ENCODE data around the gene SPATS2.

GRCh38 chr12:49507139-49507538 is 139.9 kb downstream of the SPATS2 start:
- no peak for TF ChIP-seq CTCF (IDR thresholded peaks at IDR 0.05)
- no peak for TF ChIP-seq POLR2A (IDR thresholded peaks at IDR 0.05)

All from heart left ventricle (tissue), 13 donors.